Measurements from ENCODE around the gene TXNRD2.

The TXNRD2 gene

GRCh38 chr22:19959587-19960490, 18.2 kb upstream of the TXNRD2 start:
- in situ Hi-C loops (cut with MboI; ENCODE audit: low sequenced_read_pairs, unreplicated experiment), result no loop called here
- DNase-seq (ENCODE audit: low spot score), result no peak
- TF ChIP-seq CTCF (IDR thresholded peaks at IDR 0.05; ENCODE audit: borderline replicate concordance, control extremely low read depth, extremely low read depth, insufficient read depth, missing control alignments), result no peak

GRCh38 chr22:19959043-19959586, 17.5 kb upstream of the TXNRD2 start:
- in situ Hi-C loops (cut with MboI; ENCODE audit: low sequenced_read_pairs, unreplicated experiment), result no loop called here
- DNase-seq (ENCODE audit: low spot score), result no peak
- TF ChIP-seq CTCF (IDR thresholded peaks at IDR 0.05; ENCODE audit: borderline replicate concordance, control extremely low read depth, extremely low read depth, insufficient read depth, missing control alignments), result no peak

- TF ChIP-seq CTCF (IDR thresholded peaks at IDR 0.05; ENCODE audit: borderline replicate concordance, control extremely low read depth, extremely low read depth, insufficient read depth, missing control alignments), result no peak
- DNase-seq (ENCODE audit: low spot score), result no peak
- in situ Hi-C loops (cut with MboI; ENCODE audit: low sequenced_read_pairs, unreplicated experiment), result no loop called here
Measured at GRCh38 chr22:19958083-19959042, 16.7 kb upstream of the TXNRD2 start.

- no peak for TF ChIP-seq CTCF (IDR thresholded peaks at IDR 0.05; ENCODE audit: borderline replicate concordance, control extremely low read depth, extremely low read depth, insufficient read depth, missing control alignments)
- peak; percentile 13 for DNase-seq (ENCODE audit: low spot score)
- in situ Hi-C loops (cut with MboI; ENCODE audit: low sequenced_read_pairs, unreplicated experiment), result no loop called here
Measured at GRCh38 chr22:19957445-19957844, 15.8 kb upstream of the TXNRD2 start.

GRCh38 chr22:19955241-19956128, 13.9 kb upstream of the TXNRD2 start:
- no peak for TF ChIP-seq CTCF (IDR thresholded peaks at IDR 0.05; ENCODE audit: borderline replicate concordance, control extremely low read depth, extremely low read depth, insufficient read depth, missing control alignments)
- DNase-seq (ENCODE audit: low spot score), result peak; percentile 30
- in situ Hi-C loops (cut with MboI; ENCODE audit: low sequenced_read_pairs, unreplicated experiment), result no loop called here
